ENCODE results near the gene NFE2L3.
"Not testable (repeated sequence)": the region's sequence is repeated elsewhere in the genome, so short reads cannot be mapped to it uniquely, and the experiment has no call there.

Gene NFE2L3

GRCh38 chr7:26151953-26152781 lies at the start of gene NFE2L3:
NFE2L3 (plus strand) TSS chr7:26152198; CDS start chr7:26152499, 301 bp downstream.
- DNase-seq (ENCODE audit: low read depth, low spot score) = no peak

- DNase-seq (ENCODE audit: low read depth, low spot score) = no peak
Observed at GRCh38 chr7:26103596-26103995, 48.4 kb upstream of the NFE2L3 start.

- DNase-seq (ENCODE audit: low read depth, low spot score) = no peak
Observed at GRCh38 chr7:26105236-26105635, 46.8 kb upstream of the NFE2L3 start.

- no peak for DNase-seq (ENCODE audit: low read depth, low spot score)
Observed at GRCh38 chr7:26105931-26106330, 46.1 kb upstream of the NFE2L3 start.

GRCh38 chr7:26112203-26112740 lies 39.7 kb upstream of the NFE2L3 start:
- DNase-seq (ENCODE audit: low read depth, low spot score) = no peak

- no peak for DNase-seq (ENCODE audit: low read depth, low spot score)
Observed at GRCh38 chr7:26115650-26116049, 36.3 kb upstream of the NFE2L3 start.

- no peak for DNase-seq (ENCODE audit: low read depth, low spot score)
Observed at GRCh38 chr7:26117142-26117807, 34.7 kb upstream of the NFE2L3 start.

GRCh38 chr7:26117970-26118369 lies 34.0 kb upstream of the NFE2L3 start:
- DNase-seq (ENCODE audit: low read depth, low spot score) = no peak

GRCh38 chr7:26122745-26123144 lies 29.3 kb upstream of the NFE2L3 start:
- DNase-seq (ENCODE audit: low read depth, low spot score) = no peak

- DNase-seq (ENCODE audit: low read depth, low spot score) = not testable (repeated sequence)
Observed at GRCh38 chr7:26124775-26125174, 27.2 kb upstream of the NFE2L3 start.

GRCh38 chr7:26127411-26127810 lies 24.6 kb upstream of the NFE2L3 start:
- DNase-seq (ENCODE audit: low read depth, low spot score) = no peak

- no peak for DNase-seq (ENCODE audit: low read depth, low spot score)
Observed at GRCh38 chr7:26131056-26131589, 20.9 kb upstream of the NFE2L3 start.

GRCh38 chr7:26135076-26135475 lies 16.9 kb upstream of the NFE2L3 start:
- DNase-seq (ENCODE audit: low read depth, low spot score) = no peak

- DNase-seq (ENCODE audit: low read depth, low spot score) = no peak
Observed at GRCh38 chr7:26135551-26135950, 16.4 kb upstream of the NFE2L3 start.

GRCh38 chr7:26136831-26137230 lies 15.2 kb upstream of the NFE2L3 start:
- DNase-seq (ENCODE audit: low read depth, low spot score) = no peak

- no peak for DNase-seq (ENCODE audit: low read depth, low spot score)
Observed at GRCh38 chr7:26140380-26140779, 11.6 kb upstream of the NFE2L3 start.

GRCh38 chr7:26141077-26141476 lies 10.9 kb upstream of the NFE2L3 start:
- DNase-seq (ENCODE audit: low read depth, low spot score) = no peak

GRCh38 chr7:26143298-26144048 lies 8.5 kb upstream of the NFE2L3 start:
- DNase-seq (ENCODE audit: low read depth, low spot score) = no peak

GRCh38 chr7:26144184-26145080 lies 7.6 kb upstream of the NFE2L3 start:
- DNase-seq (ENCODE audit: low read depth, low spot score) = no peak

- no peak for DNase-seq (ENCODE audit: low read depth, low spot score)
Observed at GRCh38 chr7:26145238-26145637, 6.8 kb upstream of the NFE2L3 start.

- no peak for DNase-seq (ENCODE audit: low read depth, low spot score)
Observed at GRCh38 chr7:26147030-26147429, 5.0 kb upstream of the NFE2L3 start.

All from brain pericyte (primary cell).